MCF 10A (cell line): Measurements from ENCODE around the gene SFTPA1. TPM values are rescaled to one million over a fixed set of nuclear protein-coding genes. Genes with fewer than 3 reads are reported as not detected.
A peak's percentile ranks its signal among the peaks of the same experiment; 100 is the strongest.
"Not testable (repeated sequence)": the region's sequence is repeated elsewhere in the genome, so short reads cannot be mapped to it uniquely, and the experiment has no call there.

ENCODE experiments used
- Bru-seq: library from RNA; stranded (reverse); fragments of 400-500 nt; gene quantifications from one replicate; lab custom pipeline; 2021; lab: Mats Ljungman, UMichigan
- BruChase-seq, 2 experiments: library from RNA; stranded (reverse); fragments of 400-500 nt; gene quantifications; one replicate each; lab custom pipeline; 2021; lab: Mats Ljungman, UMichigan
- BruUV-seq: library from RNA; stranded (reverse); fragments of 400-500 nt; replicated peaks from 2 replicates; lab custom pipeline; 2021; lab: Mats Ljungman, UMichigan
- CTCF ChIA-PET: fragments of 300-600 bp; sonication (Branson Sonifier 250); formaldehyde crosslinking; extraction: SDS; loops from one replicate; lab custom pipeline; 2021; ENCODE audit warnings: antibody characterized with exemption, inconsistent platforms; lab: Yijun Ruan, JAX
- POLR2A ChIA-PET: fragments of 300-600, 350-650 bp; sonication (Branson Sonifier 250); formaldehyde crosslinking; extraction: SDS; loops from one replicate; lab custom pipeline; 2020; ENCODE audit warnings: antibody characterized with exemption, inconsistent platforms; lab: Yijun Ruan, JAX
- DNase-seq: peaks from one replicate; pipeline ENCODE4 v3.0.0-alpha.2; 2018; ENCODE audit not compliant: unreplicated experiment
- H3K27ac Mint-ChIP-seq: one replicate; pipeline ENCODE4 v1.8.0; 2022; ENCODE audit warnings: mild to moderate bottlenecking, low read depth, mixed read lengths; ENCODE audit not compliant: unreplicated experiment
- H3K27me3 Mint-ChIP-seq: one replicate; pipeline ENCODE4 v1.8.0; 2022; ENCODE audit warnings: mixed read lengths; ENCODE audit not compliant: insufficient read depth, unreplicated experiment
- H3K36me3 Mint-ChIP-seq: one replicate; pipeline ENCODE4 v1.8.0; 2022; ENCODE audit warnings: mild to moderate bottlenecking, moderate library complexity, mixed read lengths; ENCODE audit not compliant: insufficient read depth, unreplicated experiment
- H3K4me1 Mint-ChIP-seq: one replicate; pipeline ENCODE4 v1.8.0; 2022; ENCODE audit warnings: mixed read lengths; ENCODE audit not compliant: insufficient read depth, unreplicated experiment
- H3K4me3 Mint-ChIP-seq: one replicate; pipeline ENCODE4 v1.8.0; 2022; ENCODE audit warnings: mild to moderate bottlenecking, moderate library complexity, mixed read lengths; ENCODE audit not compliant: unreplicated experiment
- H3K9me3 Mint-ChIP-seq: one replicate; pipeline ENCODE4 v1.8.0; 2022; ENCODE audit warnings: mixed read lengths; ENCODE audit not compliant: unreplicated experiment
- intact Hi-C: fragments of 100-400 bp; cut with micrococcal nuclease; formaldehyde crosslinking; loops from 2 replicates; pipeline ENCODE4 v1.14.1; 2022
- long read RNA-seq: library from polyadenylated mRNA; stranded (forward); transcript quantifications from one replicate; pipeline ENCODE4 v2.0.0, GENCODE V29; 2022
- total RNA-seq: library from RNA; stranded (reverse); gene quantifications from 2 replicates; pipeline ENCODE4 v1.2.3, GENCODE V29; 2022
- TF ChIP-seq, protein P1 (sequence below): fragments of 200-600 bp; IDR thresholded peaks from one replicate; pipeline ENCODE4 v1.8.0; 2022; ENCODE audit warnings: antibody characterized with exemption, mild to moderate bottlenecking; ENCODE audit not compliant: unreplicated experiment

SFTPA1 gene
- total RNA-seq, result not detected in 2 replicates
- Bru-seq, nascent RNA, result not detected
- BruChase-seq, experiment 1, labeled RNA remaining after a 6-hour chase, result not detected
- BruChase-seq, experiment 2, labeled RNA remaining after a 2-hour chase, result not detected
- long read RNA-seq, result 0 reads

DNA sequence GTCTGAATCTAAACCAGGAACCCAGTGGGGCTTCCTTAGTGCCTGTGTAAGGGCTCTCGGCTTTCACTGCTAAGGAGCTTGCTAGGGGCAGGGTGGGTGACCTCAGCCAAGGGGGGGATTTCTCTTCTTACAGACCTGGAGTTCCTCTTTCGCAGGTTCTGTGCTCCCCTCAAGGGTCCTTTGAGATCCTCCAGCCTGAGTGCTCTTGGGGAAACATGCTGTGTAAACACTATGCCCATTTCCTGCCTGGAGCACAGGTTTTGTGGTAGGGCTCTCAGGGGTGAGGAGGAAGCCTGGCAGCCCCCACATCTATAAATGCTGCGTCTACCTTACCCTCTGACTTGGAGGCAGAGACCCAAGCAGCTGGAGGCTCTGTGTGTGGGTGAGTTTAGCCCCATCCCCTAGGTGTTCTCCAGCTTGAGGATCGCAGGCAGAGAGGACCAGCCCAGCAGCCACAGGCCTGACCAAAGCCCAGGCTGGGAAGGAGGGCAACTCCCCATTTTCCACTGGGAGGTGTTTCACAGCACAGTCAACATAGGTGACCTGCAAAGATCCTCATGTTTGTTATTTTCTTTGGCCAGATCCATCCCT, at the start of gene SFTPA1:
Gene SFTPA1 (plus strand): TSS at position 339 of the 591 bp plus-strand sequence. CDS start 887 bp downstream, outside the sequence.
- ChIA-PET POLR2A (no interaction called here), CTCF (no interaction called here)
- no peak within 1 kb of the TSS for H3K4me3 Mint-ChIP-seq
- H3K27ac Mint-ChIP-seq, result no peak within 1 kb of the TSS
- H3K27me3 Mint-ChIP-seq, result peaks cover 46% of the 10 kb centered on the region
- TF ChIP-seq, protein P1, sequence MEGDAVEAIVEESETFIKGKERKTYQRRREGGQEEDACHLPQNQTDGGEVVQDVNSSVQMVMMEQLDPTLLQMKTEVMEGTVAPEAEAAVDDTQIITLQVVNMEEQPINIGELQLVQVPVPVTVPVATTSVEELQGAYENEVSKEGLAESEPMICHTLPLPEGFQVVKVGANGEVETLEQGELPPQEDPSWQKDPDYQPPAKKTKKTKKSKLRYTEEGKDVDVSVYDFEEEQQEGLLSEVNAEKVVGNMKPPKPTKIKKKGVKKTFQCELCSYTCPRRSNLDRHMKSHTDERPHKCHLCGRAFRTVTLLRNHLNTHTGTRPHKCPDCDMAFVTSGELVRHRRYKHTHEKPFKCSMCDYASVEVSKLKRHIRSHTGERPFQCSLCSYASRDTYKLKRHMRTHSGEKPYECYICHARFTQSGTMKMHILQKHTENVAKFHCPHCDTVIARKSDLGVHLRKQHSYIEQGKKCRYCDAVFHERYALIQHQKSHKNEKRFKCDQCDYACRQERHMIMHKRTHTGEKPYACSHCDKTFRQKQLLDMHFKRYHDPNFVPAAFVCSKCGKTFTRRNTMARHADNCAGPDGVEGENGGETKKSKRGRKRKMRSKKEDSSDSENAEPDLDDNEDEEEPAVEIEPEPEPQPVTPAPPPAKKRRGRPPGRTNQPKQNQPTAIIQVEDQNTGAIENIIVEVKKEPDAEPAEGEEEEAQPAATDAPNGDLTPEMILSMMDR, result no peak
- intact Hi-C loops, result no loop called here
- H3K4me1 Mint-ChIP-seq, result no peaks in the 10 kb centered on the region
- H3K36me3 Mint-ChIP-seq, result no peaks in the 10 kb centered on the region
- H3K9me3 Mint-ChIP-seq, result no peaks in the 10 kb centered on the region
- BruUV-seq, result no TSS peak
- no peak for DNase-seq

DNA sequence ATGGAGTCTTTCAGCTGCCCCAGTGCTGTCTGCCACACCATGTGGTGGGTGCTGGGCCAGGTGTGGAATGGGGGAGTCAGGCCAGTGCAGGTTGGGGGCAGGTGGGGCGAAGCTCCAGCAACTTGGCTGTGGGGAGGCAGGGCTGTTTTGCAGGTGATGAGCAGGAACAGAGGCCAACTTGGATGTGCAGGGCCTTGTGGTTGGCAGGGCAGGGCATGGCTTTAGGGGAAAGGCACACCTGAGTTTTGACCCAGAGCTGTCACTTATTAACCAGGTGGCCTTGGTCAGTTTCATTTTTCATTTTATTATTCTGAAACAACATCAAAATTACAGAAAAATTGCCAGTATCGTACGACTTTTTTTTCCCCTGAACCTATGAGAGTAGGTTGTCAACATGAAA, 49.5 kb upstream of the SFTPA1 start:
- no TSS peak for BruUV-seq
- no peak for DNase-seq
- Mint-ChIP-seq H3K27ac (no peak overlapping the region), H3K36me3 (no peaks in the 10 kb centered on the region), H3K9me3 (no peaks in the 10 kb centered on the region), H3K4me1 (no peaks in the 10 kb centered on the region), H3K4me3 (no peak overlapping the region), H3K27me3 (peaks cover 37% of the 10 kb centered on the region)
- TF ChIP-seq, protein P1, result no peak
- ChIA-PET CTCF (interaction anchor here (0.6 to 1.4 kb wide), 5 partner anchors 342 to 700 kb away, joined by 3 read pairs; no protein-coding TSS in a partner anchor), POLR2A (no interaction called here)
- intact Hi-C loops, result no loop called here

DNA sequence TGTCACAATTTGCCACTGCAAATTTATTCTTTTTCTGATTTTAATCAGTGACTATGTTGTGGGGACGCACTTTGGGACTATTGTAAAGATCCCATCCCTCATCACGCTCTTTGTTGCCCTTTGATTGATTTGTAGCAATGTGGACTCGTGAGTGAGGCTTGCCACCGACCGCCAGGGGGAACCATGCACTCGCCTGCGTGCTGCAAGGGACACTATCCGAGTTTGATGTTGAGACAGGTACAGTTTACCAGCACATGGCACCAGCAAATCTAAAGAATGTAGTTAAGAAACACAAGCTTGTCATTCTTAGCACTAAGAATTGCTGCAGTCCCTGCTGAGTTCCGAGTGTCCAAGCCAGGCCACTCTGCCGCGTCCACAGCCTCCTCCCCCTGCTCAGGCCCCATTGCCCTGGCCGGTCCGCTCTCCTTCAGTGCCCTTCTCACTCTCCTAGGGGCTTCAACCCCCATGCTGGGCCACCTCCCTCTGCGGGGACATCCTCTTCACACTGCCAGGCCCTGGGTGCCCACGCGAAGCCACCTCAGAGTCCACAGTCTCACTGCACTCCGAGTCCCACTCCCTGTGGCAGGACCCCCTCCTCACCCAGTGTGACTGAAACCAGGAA, 48.5 kb upstream of the SFTPA1 start:
- ChIA-PET CTCF (interaction anchor here (0.6 to 1.7 kb wide), 12 partner anchors 9 to 691 kb away, joined by 3 to 12 read pairs (median 4); no protein-coding TSS in a partner anchor), POLR2A (no interaction called here)
- Mint-ChIP-seq H3K4me3 (no peak overlapping the region), H3K27me3 (peaks cover 37% of the 10 kb centered on the region), H3K9me3 (no peaks in the 10 kb centered on the region), H3K36me3 (no peaks in the 10 kb centered on the region), H3K4me1 (no peaks in the 10 kb centered on the region), H3K27ac (no peak overlapping the region)
- BruUV-seq, result no TSS peak
- intact Hi-C loops, result loop anchor here (1.0 to 2.0 kb wide), 2 partner anchors 47 to 367 kb away; no protein-coding TSS in a partner anchor
- TF ChIP-seq, protein P1, result peak; percentile 73
- peak; percentile 64 for DNase-seq

DNA sequence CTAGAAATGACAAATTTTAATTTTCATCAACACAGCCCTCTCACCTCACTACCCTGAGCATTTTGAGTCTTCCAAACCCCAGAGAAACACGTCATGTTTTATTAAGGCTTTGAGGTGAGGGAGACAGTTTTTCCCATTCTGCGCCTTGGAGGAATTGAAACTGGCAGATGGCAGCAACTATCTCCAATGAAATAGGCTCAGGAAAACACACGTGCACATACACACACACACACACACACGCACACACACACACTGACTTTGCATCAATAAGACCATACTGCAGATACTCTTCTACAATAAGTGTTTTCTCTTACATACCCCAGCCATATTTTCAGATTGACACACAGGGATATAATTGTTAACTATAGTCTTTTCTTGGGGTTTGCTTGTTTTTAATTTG, 47.3 kb upstream of the SFTPA1 start:
- Mint-ChIP-seq H3K4me1 (no peaks in the 10 kb centered on the region), H3K36me3 (no peaks in the 10 kb centered on the region), H3K27ac (no peak overlapping the region), H3K27me3 (peaks cover 31% of the 10 kb centered on the region), H3K4me3 (no peak overlapping the region), H3K9me3 (no peaks in the 10 kb centered on the region)
- TF ChIP-seq, protein P1, result no peak
- BruUV-seq, result no TSS peak
- DNase-seq, result no peak
- ChIA-PET CTCF (interaction anchor here (1.1 to 1.7 kb wide), 3 partner anchors 10 to 484 kb away, joined by 4 to 12 read pairs (median 6); no protein-coding TSS in a partner anchor), POLR2A (interaction anchor here (1.0 kb wide), 1 partner anchor 29 kb away, joined by 3 read pairs; no protein-coding TSS in a partner anchor)
- intact Hi-C loops, result loop anchor here (2.0 kb wide), 1 partner anchor 45 kb away; no protein-coding TSS in a partner anchor

DNA sequence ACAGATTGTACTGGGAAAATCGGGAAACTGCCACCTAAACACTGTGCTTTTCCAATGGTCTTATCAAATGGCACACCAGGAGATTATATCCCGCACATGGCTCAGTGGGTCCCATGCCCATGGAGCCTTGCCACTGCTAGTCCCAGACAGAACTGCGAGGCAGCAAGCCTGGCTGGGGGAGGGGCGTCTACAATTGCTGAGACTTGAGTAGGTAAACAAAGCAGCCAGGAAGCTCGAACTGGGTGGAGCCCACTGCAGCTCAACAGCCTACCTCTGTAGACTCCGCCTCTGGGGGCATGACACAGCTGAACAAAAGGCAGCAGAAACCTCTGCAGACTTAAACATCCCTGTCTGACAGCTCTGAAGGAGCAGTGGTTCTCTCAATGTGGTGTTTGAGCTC, 40.1 kb upstream of the SFTPA1 start:
- Mint-ChIP-seq H3K9me3 (peaks cover 17% of the 10 kb centered on the region), H3K27me3 (peaks cover 42% of the 10 kb centered on the region)
- CTCF ChIA-PET, result interaction anchor here (1.0 kb wide), 1 partner anchor 8 kb away, joined by 6 read pairs; no protein-coding TSS in a partner anchor
- DNase-seq, H3K4me1 Mint-ChIP-seq, H3K36me3 Mint-ChIP-seq, BruUV-seq, H3K27ac Mint-ChIP-seq, H3K4me3 Mint-ChIP-seq, intact Hi-C loops, POLR2A ChIA-PET: not testable (repeated sequence)
